Progenitor cell of endocrine pancreas (in vitro differentiated cells): ENCODE data around the gene KIAA0753. TPM values are rescaled to one million over a fixed set of nuclear protein-coding genes. Genes with fewer than 3 reads are reported as not detected.

Source experiments
- DNase-seq: peaks from one replicate; pipeline ENCODE4 v3.0.0; 2021; ENCODE audit warnings: low spot score; ENCODE audit not compliant: unreplicated experiment
- H3K27ac Mint-ChIP-seq: 2 replicates; pipeline ENCODE4 v1.8.0; 2021; ENCODE audit warnings: mild to moderate bottlenecking, moderate library complexity, mixed read lengths
- H3K27me3 Mint-ChIP-seq: 2 replicates; pipeline ENCODE4 v1.8.0; 2021; ENCODE audit warnings: mixed read lengths
- H3K36me3 Mint-ChIP-seq: 2 replicates; pipeline ENCODE4 v1.8.0; 2022; ENCODE audit warnings: mixed read lengths; ENCODE audit not compliant: insufficient read depth
- H3K4me1 Mint-ChIP-seq: 2 replicates; pipeline ENCODE4 v1.8.0; 2021; ENCODE audit warnings: low read depth, mixed read lengths
- H3K4me3 Mint-ChIP-seq: 2 replicates; pipeline ENCODE4 v1.8.0; 2021; ENCODE audit warnings: low read depth, mild to moderate bottlenecking, moderate library complexity, mixed read lengths
- H3K9me3 Mint-ChIP-seq: 2 replicates; pipeline ENCODE4 v1.8.0; 2021; ENCODE audit warnings: low read depth, mixed read lengths
- CTCF ChIP-seq: fragments of 200-600 bp; sonication (generic); IDR thresholded peaks from one replicate; pipeline ENCODE4 v1.5.0; 2021; ENCODE audit warnings: antibody characterized with exemption, mild to moderate bottlenecking; ENCODE audit not compliant: unreplicated experiment
- total RNA-seq: library from RNA; stranded (reverse); gene quantifications from 2 replicates; pipeline ENCODE4 v1.2.1, GENCODE V29; 2021

KIAA0753 gene
- total RNA-seq, 1 donor from 2014 or later, result 55.9 TPM

GRCh38 chr17:6536053-6536452 lies 104.5 kb downstream of the KIAA0753 start:
- no peak for DNase-seq
- H3K9me3 Mint-ChIP-seq, result peaks cover 3% of the 10 kb centered on the region
- H3K27me3 Mint-ChIP-seq, result no peaks in the 10 kb centered on the region
- H3K4me1 Mint-ChIP-seq, result no peaks in the 10 kb centered on the region
- TF ChIP-seq CTCF, result no peak
- H3K36me3 Mint-ChIP-seq, result peaks cover 2% of the 10 kb centered on the region
- no peak overlapping the region for H3K27ac Mint-ChIP-seq
- no peak overlapping the region for H3K4me3 Mint-ChIP-seq

- H3K27me3 Mint-ChIP-seq, result no peaks in the 10 kb centered on the region
- H3K4me3 Mint-ChIP-seq, result no peak overlapping the region
- H3K9me3 Mint-ChIP-seq, result peaks cover 3% of the 10 kb centered on the region
- peaks cover 2% of the 10 kb centered on the region for H3K36me3 Mint-ChIP-seq
- DNase-seq, result no peak
- TF ChIP-seq CTCF, result no peak
- peak overlapping the region; percentile 73 for H3K27ac Mint-ChIP-seq
- no peaks in the 10 kb centered on the region for H3K4me1 Mint-ChIP-seq
Measured at GRCh38 chr17:6534846-6535514, 105.5 kb downstream of the KIAA0753 start.

- H3K4me3 Mint-ChIP-seq, result no peak overlapping the region
- H3K4me1 Mint-ChIP-seq, result no peaks in the 10 kb centered on the region
- no peaks in the 10 kb centered on the region for H3K9me3 Mint-ChIP-seq
- peaks cover 2% of the 10 kb centered on the region for H3K27me3 Mint-ChIP-seq
- no peak for TF ChIP-seq CTCF
- no peak overlapping the region for H3K27ac Mint-ChIP-seq
- no peak for DNase-seq
- H3K36me3 Mint-ChIP-seq, result no peaks in the 10 kb centered on the region
Measured at GRCh38 chr17:6532441-6532885, 108.0 kb downstream of the KIAA0753 start.

GRCh38 chr17:6531575-6531974 lies 108.9 kb downstream of the KIAA0753 start:
- Mint-ChIP-seq H3K4me1 (no peaks in the 10 kb centered on the region), H3K36me3 (no peaks in the 10 kb centered on the region), H3K4me3 (no peak overlapping the region), H3K27me3 (peaks cover 2% of the 10 kb centered on the region), H3K9me3 (no peaks in the 10 kb centered on the region), H3K27ac (no peak overlapping the region)
- no peak for DNase-seq
- TF ChIP-seq CTCF, result no peak

GRCh38 chr17:6530324-6530920 lies 110.1 kb downstream of the KIAA0753 start:
- Mint-ChIP-seq H3K27ac (no peak overlapping the region), H3K27me3 (peaks cover 2% of the 10 kb centered on the region), H3K4me1 (no peaks in the 10 kb centered on the region), H3K4me3 (no peak overlapping the region), H3K9me3 (no peaks in the 10 kb centered on the region), H3K36me3 (no peaks in the 10 kb centered on the region)
- DNase-seq, result no peak
- TF ChIP-seq CTCF, result no peak
